ENCODE measurements around the gene SOST.
"Not testable (repeated sequence)": the region's sequence is repeated elsewhere in the genome, so short reads cannot be mapped to it uniquely, and the experiment has no call there.

Gene SOST

DNA sequence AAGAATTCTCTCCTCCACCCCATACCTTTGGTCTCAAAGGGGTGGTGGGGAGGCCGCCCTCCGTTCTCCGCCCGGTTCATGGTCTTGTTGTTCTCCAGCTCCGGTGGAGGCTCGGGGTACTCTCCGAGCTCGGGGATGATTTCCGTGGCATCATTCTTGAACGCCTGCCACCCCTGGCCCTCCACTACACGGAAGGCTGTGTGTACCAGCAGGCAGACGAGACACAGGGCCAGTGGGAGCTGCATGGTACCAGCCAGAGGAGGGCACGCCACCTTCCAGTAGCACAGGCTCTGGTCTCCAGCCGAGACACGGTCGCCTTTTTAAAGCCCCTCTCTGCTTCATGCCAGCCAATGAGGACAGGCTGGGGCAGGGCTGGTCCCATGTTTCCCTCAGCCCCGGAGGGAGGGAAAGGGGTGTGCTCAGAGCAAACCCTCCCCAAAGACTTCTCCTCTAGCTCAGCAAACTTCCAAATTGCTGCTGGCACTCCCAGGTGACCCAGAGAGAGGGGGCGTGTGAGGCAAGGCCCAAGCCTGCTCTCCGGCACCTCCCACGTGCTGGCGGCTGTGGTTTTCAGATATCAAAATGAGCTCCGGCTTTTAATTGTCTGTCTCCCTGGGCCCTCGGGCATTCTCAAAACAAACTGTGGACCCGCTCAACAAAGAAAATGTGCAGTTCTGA is at the start of gene SOST:
SOST (minus strand) TSS at position 295 of the 678 bp plus-strand sequence; CDS start at position 245, 50 bp downstream.
- no peak for DNase-seq

DNA sequence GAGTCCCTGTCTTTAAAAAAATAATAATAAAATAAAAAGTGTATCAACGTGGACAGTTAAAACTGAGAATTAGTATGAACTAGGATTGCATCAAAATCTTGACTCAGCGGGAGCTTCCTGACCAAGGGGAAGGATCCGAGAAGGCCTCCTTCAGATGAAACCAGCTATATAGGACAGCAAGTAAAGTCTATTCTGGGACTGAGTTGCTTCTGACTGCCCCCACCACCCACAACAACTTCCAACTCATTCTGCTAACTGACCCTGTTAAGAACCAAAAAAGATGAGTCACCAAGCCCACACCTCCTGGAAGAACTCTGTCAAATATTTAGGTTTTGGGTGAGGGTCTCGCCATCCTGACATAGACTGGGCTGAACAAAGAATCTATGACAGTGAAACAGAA is 49.5 kb upstream of the SOST start:
- DNase-seq, result no peak

DNA sequence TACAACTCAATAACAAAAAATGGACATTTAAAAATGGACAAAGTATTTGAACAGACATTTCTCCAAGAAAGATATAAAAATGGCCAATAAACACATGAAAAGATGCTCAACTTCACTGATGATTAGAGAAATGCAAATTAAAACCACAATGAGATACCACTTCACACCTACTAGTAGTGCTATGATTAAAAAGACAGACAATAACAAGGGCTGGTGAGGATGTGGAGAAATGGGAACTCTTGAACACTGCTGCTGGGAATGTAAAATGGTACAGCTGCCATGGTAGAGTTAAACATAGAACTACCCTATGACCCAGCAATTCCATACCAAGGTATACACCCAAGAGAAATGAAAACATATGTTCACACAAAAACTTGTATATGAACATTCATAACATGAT is 46.5 kb upstream of the SOST start:
- no peak for DNase-seq

DNA sequence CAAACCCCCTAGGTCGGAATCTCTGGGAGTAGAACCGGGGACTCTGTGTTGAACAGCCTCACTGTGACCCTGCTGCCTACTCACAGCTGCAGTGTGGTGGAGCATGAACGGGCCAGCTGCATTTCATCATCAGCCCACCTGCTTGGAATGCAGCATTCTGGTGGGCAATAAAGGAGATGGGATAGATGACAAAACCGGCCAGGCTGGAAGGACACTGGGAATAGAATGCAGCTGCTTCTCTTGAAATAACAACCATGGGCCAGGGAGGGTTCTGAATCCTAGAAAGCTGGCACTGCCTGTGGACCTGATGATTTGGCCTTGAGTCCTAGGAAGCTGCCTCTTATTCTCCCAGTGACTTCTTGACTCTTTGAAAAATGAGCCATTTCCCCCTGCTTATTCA is 45.2 kb upstream of the SOST start:
- no peak for DNase-seq

DNA sequence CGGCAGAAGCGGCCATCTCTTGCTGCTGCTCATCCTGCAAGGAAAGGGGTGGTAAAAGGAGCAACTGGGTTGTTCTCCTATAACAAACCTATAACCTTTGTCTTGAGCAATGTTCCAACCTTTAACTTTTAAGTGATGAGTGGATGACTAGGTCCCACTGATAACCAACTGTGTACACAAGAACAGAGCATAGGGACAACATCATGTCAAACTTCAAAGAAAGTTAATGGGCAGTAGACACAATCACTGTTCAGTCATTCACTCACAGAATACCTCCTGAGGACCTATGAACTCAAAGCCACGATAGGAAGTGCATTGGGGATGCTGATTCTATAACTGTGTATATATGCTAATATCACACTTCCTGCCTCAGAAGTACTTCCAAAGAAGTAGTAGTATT is 43.3 kb upstream of the SOST start:
- no peak for DNase-seq

DNA sequence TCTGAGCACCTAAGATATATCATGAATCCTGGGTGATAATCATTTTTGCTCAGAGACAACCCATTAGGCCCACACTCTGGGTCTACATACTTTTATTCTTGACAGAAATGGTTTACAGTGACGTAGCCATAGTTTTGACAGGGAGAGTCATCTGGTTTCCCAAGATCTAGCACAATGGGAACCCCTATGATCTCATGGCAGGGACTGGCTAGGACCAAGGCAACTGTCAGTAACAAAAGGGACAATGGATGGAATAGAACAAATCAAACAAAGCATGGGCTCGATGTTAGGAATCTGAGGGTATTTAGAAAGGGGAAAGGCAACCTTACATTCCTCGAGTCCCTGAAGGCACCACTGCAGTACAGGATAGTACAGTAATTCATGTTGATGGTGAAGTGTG is 42.1 kb upstream of the SOST start:
- no peak for DNase-seq

DNA sequence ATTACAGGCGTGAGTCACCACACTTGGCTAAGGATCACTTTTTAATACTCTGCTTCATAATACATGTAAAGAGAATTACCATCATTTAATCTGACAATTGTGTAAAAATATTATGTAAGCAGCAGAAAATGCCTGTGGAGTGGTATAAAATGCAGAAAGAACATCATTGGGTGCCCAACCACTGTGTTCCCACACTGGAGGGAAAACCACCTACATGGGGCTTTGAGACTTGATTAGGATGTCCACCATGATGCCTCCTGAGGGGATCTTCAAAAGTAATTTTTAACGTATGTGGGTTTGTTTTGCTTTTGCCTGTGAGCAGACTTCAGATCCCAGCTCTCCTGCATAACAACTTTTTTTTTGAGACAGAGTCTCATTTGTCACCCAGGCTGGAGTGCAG is 40.5 kb upstream of the SOST start:
- no peak for DNase-seq

DNA sequence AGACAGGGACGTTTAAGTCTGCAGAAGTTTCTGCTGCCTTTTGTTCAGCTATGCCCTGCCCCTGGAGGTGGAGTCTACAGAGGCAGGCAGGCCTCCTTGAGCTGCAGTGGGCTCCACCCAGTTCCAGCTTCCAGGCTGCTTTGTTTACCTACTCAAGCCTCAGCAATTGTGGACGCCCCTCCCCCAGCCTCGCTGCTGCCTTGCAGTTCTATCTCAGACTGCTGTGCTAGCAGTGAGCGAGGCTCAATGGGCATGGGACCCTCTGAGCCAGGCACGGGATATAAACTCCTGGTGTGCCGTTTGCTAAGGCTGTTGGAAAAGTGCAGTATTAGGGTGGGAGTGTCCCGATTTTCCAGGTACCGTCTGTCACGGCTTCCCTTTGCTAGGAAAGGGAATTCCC is 39.4 kb upstream of the SOST start:
- not testable (repeated sequence) for DNase-seq

DNA sequence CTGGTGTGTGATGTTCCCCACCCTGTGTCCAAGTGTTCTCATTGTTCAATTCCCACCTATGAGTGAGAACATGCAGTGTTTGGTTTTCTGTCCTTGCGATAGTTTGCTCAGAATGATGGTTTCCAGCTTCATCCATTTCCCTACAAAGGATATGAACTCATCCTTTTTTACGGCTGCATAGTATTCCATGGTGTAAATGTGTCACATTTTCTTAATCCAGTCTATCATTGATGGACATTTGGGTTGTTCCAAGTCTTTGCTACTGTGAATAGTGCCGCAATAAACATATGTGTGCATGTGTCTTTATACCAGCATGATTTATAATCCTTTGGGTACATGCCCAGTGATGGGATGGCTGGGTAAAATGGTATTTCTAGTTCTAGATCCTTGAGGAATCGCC is 34.1 kb upstream of the SOST start:
- not testable (repeated sequence) for DNase-seq

DNA sequence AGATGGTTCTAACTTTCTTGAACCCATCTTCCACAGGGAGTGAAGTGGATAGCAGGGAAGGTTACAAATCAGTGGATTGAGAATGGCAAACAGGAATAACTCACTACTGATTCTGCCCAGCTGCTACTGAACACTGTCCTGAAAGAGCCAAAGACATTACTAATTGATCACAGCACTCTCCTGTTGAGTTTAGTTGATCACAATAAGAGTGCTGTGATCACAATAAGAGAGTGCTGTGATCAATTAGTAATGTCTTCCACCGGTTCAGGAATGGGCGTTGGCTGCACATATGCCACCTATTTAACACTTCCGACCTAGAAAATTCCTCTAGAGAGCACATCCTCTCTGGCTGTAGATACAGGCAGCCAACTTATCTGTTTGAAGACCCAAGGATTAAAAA is 33.0 kb upstream of the SOST start:
- no peak for DNase-seq

DNA sequence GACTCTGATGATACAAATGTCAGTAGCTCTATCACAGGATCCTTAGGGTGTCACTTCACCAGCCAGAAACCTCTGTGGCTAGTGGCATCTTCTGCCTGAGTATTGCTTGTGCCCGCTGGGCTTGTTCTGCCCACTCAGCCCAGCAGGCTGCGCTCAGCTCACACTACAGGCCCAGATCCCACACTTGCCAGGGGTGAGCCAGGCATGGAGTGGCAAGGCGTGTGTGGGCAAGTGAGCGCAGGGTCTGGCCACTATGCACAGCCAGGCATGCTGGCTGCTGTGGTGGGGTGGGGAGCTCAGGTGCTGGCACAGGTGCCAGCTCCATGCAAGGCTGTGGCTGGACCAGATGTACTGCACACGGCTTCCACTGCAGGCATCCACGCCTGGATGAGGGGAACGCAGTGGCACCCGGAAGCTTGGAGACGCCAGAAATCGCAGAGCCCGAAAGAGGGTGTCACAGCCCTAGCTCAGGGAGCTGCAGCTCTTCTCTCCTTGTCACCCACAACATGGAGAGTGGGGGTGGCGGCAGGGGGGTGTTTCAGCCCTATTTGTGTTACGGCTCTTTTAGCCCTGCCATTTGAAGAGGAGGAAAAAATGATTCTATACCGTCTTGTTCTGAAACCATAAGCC is 31.8 kb upstream of the SOST start:
- DNase-seq, result no peak

DNA sequence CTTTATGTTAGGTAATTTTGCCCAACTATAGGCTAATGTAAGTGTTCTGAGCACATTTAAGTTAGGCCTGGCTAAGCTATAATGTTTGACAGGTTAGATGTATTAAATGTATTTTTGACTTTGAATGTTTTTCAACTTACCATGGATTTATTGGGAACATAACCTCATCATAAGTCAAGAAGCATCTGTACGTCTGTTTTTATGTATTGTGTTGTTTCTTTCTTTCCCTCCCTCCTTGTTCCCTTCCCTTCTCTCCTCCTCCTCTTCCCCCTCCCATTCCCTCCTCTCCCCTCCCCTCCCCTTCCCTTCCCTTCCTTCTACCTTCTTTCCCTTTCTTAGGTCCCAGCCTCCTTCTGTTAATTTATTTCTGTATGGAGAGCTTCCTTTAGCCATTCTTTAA is 30.9 kb upstream of the SOST start:
- no peak for DNase-seq

DNA sequence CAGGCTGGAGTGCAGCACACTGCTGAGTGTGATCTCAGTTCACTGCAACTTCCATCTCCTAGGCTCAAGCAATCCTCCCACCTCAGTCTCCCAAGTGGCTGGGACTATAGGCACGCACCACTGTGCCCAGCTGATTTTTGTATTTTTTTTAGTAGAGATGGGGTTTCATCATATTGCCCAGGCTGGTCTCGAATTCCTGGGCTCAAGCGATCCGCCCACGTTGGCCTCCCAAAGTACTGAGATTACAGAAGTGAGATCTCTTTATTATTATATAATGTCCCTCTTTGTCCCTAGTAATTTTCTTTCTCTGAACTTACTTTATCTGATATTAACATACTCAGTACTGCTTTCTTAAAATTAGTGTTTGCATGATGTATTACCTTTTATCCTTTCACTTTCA is 29.9 kb upstream of the SOST start:
- DNase-seq, result no peak

DNA sequence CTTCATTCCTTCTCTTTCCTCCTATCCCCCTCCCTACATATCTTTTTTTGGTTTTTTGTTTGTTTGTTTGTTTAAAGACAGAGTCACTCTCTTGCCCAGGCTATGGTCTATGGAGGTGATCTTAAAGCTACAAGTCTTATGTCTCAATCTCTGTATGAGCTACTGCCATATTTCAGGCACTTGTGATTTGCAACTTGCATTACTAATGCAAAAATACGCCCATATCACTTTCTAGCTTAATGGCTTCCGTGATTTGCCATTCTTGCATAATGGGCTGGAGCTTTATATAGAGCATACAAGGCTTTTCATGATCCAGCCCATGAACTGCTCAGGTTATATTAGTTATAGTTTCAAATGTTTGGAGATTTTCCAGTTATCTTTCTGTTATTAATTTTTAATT is 29.1 kb upstream of the SOST start:
- no peak for DNase-seq

DNA sequence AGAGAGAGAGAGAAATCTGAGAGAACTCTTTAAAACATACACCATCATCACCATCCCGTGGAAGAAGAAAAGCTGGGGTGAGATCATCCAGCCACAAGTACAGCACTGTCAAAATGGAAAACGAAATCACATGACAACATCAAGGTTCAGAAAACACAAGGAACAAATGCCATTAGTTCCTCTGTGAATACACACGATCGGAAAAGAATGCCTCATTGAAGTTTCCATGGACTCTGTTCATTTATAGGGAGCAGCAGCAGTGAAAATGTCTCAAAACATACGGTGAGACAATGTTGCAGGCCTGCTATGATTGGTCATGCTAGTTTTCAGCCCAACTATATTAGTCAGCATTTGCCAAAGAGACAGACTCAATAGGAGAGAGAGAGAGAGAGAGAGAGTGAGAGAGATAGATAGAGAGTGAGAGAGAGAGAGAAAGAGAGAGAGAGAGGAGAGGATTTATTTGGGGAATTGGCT is 26.1 kb upstream of the SOST start:
- no peak for DNase-seq

DNA sequence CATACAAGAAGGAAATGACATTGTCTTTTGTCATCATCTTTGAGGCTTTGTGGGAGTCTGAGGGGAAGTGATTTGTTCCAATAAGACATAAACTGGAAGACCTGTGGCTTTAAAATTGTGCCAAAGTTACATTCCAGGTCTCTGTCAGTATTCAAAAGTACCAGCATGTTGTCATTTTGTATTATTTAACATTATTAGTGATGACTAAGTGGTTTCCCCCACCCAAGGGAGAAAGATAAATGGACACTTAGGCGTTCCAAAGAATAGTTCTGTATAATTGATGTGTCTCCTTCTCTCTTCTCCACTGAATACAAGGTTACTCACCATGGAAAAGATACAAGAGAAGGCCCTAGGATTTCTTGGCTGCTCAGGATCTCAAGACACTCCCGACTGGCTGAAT is 25.5 kb upstream of the SOST start:
- no peak for DNase-seq

DNA sequence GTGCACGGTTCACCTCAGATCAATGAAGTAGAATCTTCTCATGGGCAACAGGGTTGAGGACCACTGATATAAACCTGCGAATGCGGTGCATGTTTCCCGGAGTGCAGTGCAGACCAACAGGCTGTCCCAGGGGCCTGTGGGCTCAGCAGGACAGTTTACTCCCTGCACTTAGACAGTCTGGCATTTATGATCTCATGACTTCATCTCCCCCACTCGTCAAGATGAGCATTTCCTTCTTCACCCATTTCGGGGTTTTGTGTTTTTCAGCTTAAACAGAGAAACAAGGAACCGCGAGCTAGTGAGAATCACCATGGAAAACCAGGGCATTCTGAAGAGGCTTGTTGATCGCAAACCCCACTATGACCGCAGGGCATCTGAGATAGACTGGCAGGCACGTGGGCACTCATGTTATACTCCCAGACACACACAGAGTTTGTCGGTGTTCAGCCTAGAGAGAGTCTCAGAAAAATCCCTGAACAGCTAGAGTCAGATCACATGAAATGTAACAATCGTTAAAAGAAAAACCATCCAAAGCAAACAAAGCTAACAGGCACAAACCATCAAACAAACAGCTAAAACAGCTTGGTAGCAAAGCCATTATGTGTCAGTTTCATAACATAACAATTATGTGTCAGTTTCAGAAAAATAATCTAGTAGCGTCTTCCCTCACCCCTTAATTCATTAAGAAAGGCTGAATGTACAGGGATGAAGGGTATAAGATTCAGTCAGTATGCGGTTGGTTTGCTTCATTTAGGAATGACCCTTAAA is 24.5 kb upstream of the SOST start:
- no peak for DNase-seq

DNA sequence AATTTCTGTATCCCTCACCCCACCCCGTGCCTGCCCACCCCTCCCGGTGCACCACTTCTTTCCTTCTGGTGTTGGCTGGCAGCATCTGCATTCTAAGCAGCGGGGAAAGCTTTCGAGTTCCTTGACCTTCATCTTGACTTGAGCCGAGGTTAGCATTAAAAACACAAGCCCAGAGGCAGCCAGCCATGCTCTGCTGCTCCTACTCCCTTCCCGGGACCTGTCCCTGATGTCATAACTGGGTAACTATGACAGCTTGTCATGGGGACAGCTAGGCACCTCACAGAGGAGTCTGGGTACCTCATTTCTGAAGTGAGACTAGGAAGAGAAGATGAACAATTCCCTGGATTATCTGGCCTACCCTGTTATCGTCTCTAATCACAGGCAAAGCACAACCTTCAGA is 21.5 kb upstream of the SOST start, which contains the start of gene CFAP97D1:
CFAP97D1 (plus strand) TSS at position 301 of the 400 bp plus-strand sequence; CDS start at position 329, 28 bp downstream.
- DNase-seq, result no peak

DNA sequence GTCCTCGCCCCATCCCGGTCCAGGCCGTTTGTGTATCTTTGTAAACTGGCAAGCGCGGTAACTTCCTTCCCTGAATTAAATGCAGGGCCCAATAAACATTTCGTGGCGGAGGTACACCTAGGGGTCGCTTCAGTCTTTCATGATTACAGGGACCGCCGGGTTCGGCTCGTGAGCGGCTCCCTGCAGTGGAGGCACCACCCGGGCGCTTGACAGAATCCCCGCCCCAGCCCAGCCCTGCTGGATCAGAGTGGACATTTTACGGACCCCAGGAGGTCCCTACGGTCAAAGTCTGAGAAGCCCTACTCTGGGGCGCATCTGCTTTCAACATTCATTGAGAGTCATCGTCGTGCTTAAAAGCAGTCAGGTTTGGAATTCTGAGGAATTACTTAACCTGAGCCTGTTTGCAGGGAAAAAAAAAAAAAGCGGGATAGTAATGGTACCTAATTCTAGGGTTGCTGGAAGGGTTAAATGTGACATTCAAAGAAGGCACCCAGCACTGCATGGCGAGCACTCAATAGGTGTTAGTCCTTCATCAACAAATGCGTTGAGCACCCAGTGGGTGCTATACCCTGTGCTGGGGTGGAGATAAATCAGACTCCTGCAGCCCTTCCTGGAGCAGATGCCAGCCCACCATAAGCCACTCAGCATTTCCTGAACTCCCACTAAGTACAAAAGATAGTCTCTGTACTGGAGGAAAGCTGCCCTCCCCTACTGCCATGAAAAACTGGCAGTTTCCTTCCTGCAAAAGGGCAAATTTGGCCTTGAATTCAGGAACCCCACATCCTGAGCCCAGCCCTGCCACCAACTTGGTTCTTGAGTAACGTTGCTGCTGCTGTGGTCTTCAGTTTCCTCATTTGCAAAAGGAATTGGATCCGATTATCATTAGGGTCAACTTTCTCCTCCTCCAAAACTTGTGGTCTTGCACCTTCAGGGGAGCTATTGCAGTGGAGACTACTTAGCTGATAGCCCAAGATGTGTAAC is 20.8 kb upstream of the SOST start:
- DNase-seq, result no peak

DNA sequence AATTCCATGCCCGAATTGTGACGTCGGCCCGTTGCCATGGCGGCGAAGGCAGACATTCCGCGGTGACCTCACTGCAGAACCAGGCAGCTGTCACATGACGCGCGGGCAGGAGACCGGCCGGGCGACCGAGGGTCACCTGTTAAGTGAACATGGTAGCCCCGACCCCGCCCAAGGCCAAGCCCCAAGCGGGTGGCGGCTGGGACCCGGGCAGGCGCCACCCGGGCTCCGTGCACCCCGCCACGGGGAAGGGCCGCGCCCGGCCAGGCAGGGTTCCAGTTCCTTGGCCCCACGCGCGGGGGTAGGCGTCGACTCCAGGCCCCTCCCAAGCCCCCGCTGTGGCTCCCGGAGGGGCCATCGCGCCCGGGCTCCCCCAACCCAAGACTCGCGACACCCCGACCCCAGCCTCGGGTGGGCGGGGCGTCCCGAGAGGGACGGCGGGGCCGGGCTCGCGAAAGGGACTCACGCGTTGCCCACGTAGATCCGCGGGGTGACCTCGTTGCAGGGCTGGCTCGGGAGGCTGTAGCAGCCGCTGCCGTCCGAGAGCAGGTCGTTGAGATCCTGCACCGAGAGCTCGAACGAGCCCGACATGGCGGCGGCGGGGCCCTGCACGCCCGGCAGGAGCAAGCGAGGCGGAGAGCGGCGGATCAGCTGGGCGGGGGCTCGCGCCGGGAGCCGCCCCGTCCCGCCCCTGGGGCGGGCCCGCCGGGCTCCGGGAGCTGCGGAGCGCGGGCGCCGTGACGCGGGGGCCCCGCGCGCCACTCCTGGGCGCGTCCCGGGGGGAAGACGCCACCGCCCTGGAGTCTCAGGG is 19.9 kb upstream of the SOST start, which contains the start of gene DUSP3:
DUSP3 (minus strand) TSS at position 641 of the 808 bp plus-strand sequence; CDS start at position 588, 53 bp downstream.
- peak; percentile 69 for DNase-seq

Measured in stimulated activated CD4-positive, alpha-beta T cell treated with anti-CD3 and anti-CD28 coated beads, Interleukin-12 subunit alpha, Interleukin-12 subunit beta, amount 100 ng/mL, for 4 hours (primary cell).